HG02884 (cell line): ENCODE results near the gene GPRASP1.
A peak's percentile ranks its signal among the peaks of the same experiment; 100 is the strongest.
"Not testable (repeated sequence)": the region's sequence is repeated elsewhere in the genome, so short reads cannot be mapped to it uniquely, and the experiment has no call there.

Source experiments
- ATAC-seq: cut with Tn5 transposase; IDR thresholded peaks from one replicate; pipeline ENCODE4 v1.9.1; 2021; ENCODE audit warnings: mild to moderate bottlenecking, moderate library complexity; ENCODE audit not compliant: unreplicated experiment

GPRASP1 gene, protein sequence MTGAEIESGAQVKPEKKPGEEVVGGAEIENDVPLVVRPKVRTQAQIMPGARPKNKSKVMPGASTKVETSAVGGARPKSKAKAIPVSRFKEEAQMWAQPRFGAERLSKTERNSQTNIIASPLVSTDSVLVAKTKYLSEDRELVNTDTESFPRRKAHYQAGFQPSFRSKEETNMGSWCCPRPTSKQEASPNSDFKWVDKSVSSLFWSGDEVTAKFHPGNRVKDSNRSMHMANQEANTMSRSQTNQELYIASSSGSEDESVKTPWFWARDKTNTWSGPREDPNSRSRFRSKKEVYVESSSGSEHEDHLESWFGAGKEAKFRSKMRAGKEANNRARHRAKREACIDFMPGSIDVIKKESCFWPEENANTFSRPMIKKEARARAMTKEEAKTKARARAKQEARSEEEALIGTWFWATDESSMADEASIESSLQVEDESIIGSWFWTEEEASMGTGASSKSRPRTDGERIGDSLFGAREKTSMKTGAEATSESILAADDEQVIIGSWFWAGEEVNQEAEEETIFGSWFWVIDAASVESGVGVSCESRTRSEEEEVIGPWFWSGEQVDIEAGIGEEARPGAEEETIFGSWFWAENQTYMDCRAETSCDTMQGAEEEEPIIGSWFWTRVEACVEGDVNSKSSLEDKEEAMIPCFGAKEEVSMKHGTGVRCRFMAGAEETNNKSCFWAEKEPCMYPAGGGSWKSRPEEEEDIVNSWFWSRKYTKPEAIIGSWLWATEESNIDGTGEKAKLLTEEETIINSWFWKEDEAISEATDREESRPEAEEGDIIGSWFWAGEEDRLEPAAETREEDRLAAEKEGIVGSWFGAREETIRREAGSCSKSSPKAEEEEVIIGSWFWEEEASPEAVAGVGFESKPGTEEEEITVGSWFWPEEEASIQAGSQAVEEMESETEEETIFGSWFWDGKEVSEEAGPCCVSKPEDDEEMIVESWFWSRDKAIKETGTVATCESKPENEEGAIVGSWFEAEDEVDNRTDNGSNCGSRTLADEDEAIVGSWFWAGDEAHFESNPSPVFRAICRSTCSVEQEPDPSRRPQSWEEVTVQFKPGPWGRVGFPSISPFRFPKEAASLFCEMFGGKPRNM (N-terminal part only)

GRCh38 chrX:102651242-102652011, at the start of gene GPRASP1:
Gene GPRASP1, plus strand, starts transcription at chrX:102651483. Its CDS starts 2,431 bp downstream, at chrX:102653914.
- ATAC-seq = peak; percentile 28

DNA sequence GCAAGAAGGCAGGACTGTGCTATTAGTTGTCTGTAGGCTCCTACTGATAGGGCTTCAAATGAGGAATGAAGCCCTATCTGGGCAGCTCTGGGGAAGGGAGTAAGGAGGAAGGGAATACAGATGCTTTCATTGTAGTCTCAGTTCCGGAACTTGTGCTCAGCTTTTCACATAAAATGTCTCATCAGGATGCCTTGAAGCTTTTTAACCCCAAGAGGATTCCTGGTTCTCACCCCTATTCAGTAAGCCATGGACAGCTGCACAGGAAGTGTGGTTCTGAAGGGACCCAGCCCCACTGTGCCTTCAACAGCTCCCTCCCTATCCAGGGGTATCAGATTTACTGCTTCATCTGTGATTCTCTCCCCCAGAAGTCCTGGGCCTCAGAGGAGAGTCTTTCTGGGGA, 47.0 kb upstream of the GPRASP1 start:
- no peak for ATAC-seq

DNA sequence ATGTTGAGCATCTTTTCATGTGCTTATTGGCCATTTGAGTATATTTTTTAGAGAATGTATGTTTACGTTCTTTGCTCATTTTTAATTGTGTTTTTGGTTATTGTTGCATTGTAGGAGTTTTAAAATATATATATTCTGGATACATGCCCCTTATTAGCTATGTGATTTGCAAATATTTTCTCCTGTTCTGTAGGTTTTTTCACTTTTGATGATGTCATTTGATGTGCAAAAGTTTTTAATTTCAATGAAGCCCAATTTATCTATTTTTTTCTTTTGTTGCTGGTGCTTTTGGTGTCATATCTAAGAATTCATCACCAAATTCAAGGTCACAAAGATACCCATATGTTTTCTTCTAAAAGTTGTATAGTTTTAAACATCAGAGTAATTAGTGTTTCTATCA, 45.2 kb upstream of the GPRASP1 start:
- no peak for ATAC-seq

GRCh38 chrX:102610905-102611304, 40.4 kb upstream of the GPRASP1 start:
- ATAC-seq = no peak

GRCh38 chrX:102624105-102624504, 27.2 kb upstream of the GPRASP1 start:
- no peak for ATAC-seq

DNA sequence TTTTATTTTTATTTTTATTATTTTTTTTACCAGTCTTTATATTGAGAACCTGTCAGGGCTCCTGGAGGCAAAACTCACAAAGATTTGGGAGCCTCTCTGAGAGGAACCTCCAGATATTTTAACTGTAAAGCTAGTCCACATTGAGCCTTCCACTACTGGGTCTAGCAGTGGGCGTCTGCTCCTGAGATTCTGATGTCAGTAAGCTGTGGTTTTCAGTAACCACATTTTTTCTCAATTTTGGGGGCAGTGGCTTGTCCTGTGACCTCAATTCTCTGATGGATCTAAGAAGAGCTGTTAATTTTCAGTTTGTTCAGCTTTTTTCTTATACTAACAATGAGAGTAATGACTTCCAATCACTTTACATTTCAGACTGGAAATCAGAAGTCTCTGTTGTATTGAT, 23.6 kb upstream of the GPRASP1 start:
- no peak for ATAC-seq

- ATAC-seq = no peak
Measured at GRCh38 chrX:102637561-102637960, 13.7 kb upstream of the GPRASP1 start.

GRCh38 chrX:102650903-102651241, 411 bp upstream of the GPRASP1 start:
- peak; percentile 2 for ATAC-seq

GRCh38 chrX:102652031-102652688, 877 bp downstream of the GPRASP1 start:
- peak; percentile 86 for ATAC-seq

GRCh38 chrX:102654696-102655095, 3.4 kb downstream of the GPRASP1 start:
- no peak for ATAC-seq

- no peak for ATAC-seq
Measured at GRCh38 chrX:102658556-102658955, 7.3 kb downstream of the GPRASP1 start.

- ATAC-seq = peak; percentile 99
Measured at GRCh38 chrX:102659790-102660757, 8.8 kb downstream of the GPRASP1 start.

GRCh38 chrX:102663820-102664219, 12.5 kb downstream of the GPRASP1 start:
- not testable (repeated sequence) for ATAC-seq

DNA sequence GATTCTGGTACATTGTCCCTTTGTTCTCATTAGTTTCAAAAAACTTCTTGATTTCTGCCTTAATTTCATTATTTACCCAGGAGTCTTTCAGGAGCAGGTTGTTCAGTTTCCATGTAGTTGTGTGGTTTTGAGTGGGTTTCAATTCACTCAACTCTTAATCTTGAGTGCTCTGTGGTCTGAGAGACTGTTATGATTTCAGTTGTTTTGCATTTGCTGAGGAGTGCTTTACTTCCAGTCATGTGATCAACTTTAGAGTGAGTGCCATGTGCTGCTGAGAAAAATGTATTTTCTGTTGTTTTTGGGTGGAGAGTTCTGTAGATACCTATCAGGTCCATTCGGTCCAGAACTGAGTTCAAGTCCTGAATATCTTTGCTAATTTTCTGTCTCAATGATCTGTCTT, 15.8 kb downstream of the GPRASP1 start:
- not testable (repeated sequence) for ATAC-seq

DNA sequence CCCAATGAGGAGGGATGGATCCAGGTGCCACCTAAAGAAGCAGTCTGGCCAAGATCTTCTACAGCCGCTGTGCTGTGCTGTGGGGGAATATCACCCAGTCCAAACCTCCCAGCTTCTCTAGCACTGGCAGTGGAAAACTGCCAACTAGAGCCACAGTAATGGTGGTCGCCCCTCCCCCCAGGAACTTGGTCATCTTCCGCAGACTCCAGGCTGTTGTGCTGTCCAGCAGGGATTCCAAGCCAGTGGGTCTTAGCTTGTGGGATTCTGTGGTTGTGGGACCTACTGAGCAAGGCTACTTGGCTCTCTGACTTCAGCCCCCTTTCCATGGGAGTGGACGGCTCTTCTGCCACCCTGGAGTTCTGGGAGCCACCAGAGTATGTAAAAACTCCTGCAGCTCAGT, 18.2 kb downstream of the GPRASP1 start:
- no peak for ATAC-seq

- ATAC-seq = no peak
Measured at GRCh38 chrX:102672856-102673255, 21.6 kb downstream of the GPRASP1 start.

GRCh38 chrX:102677479-102677878, 26.2 kb downstream of the GPRASP1 start:
- not testable (repeated sequence) for ATAC-seq

- ATAC-seq = no peak
Measured at GRCh38 chrX:102684772-102685520, 33.7 kb downstream of the GPRASP1 start.
